K562 (cell line): ENCODE measurements around the gene KCTD8. TPM values are rescaled to one million over a fixed set of nuclear protein-coding genes. Genes with fewer than 3 reads are reported as not detected.

Experiments used
- COPS2 ChIP-seq: fragments of 450-650 bp; conservative IDR thresholded peaks from 2 replicates; pipeline ENCODE4 v1.6.1; 2016; ENCODE audit warnings: mild to moderate bottlenecking, moderate library complexity
- FOXO4 ChIP-seq: fragments of 450-650 bp; formaldehyde crosslinking; IDR thresholded peaks from 2 replicates; pipeline ENCODE4 v1.4.0; 2020; ENCODE audit warnings: mild to moderate bottlenecking, moderate library complexity
- polyA plus RNA-seq, 8 experiments: library from polyadenylated mRNA; depleted of rRNA in 4 of 8; stranded (reverse) in 5 of 8; unstranded in 3 of 8; fragments of >200 nt; fragmentation: Nextera tagmentation in 2 of 8; fragmentation: Illumina TruSeq in 1 of 8; extraction: Ambion mirVana in 2 of 8; extraction: Trizol in 1 of 8; gene quantifications; 2 replicates each; pipeline versions ENCODE4 v1.2.1 to v1.2.3, GENCODE V29; 2011 to 2014; ENCODE audit warnings: inconsistent platforms in 1 of 8, missing spikeins in 1 of 8
- total RNA-seq, 7 experiments: library from RNA; depleted of rRNA in 6 of 7; stranded (reverse); fragments of >200 nt in 6 of 7; fragmentation: Illumina TruSeq in 2 of 7; extraction: Trizol in 2 of 7; gene quantifications; 2 replicates each; pipeline versions ENCODE4 v1.2.1 to v1.2.3, GENCODE V29; 2011 to 2021; ENCODE audit warnings: low replicate concordance in 1 of 7
- TF ChIP-seq, protein P1 (sequence below): sonication (generic); formaldehyde crosslinking; IDR thresholded peaks from 2 replicates; pipeline ENCODE4 v1.4.0; 2020; ENCODE audit warnings: mild to moderate bottlenecking, missing genetic modification reagents
- TF ChIP-seq, protein P2 (sequence below): fragments of 250-450 bp; sonication (Bioruptor Pico); IDR thresholded peaks from 2 replicates; pipeline ENCODE4 v1.5.1; 2021; ENCODE audit warnings: mild to moderate bottlenecking

Gene KCTD8
- total and polyA plus RNA-seq, 9 of the 15 experiments (the other 6 are each of a cell fraction or from before 2014, with no cell fraction given): not detected

DNA sequence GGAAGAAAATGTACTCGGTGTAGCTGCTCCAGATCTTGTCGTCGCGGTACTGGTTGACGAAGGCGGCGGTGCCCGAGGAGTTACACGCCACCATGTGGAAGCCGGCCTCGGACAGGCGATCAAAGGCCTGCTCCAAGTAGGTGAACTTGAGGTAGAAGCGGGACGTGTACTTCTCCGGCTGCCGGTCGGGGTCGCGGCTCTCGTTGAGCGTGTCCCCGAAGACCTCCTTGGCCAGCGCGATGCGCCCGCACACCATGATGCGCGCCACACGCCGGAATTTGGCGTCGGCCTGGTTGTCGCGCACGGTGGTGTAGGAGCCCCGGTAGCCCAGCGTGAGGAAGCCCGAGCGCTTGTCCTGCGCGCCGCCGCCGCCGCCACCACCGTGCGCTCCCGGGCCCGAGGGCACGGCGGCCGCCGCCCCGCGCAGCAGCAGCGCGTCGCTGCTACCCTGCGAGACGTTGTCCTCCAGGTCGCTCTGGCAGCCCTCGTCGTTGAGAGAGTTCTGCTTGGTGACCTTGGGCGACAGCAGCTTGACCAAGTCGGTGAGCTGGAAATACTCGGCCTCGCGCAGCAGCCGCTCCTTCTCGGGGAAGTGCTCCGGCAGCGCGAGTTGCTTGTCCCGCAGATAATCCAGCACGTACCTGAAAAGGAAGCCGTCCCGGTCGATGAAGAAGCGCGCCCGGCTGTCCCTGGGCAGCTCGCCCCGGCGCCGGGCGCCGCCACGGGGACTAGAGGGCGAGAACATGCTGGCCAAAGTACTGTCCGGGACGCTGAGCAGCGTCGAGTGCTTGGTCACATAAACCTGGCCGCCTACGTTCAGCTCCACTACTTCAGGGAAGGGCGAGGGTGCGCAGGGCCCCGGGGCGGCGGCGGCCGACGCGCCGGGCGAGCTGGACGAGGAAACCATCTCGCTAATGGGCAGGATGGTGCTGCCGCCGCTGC is 775 bp downstream of the KCTD8 start (continued):
- TF ChIP-seq FOXO4 (CRISPR knock-in tag) (no peak), COPS2 (no peak)
- TF ChIP-seq, protein P1, sequence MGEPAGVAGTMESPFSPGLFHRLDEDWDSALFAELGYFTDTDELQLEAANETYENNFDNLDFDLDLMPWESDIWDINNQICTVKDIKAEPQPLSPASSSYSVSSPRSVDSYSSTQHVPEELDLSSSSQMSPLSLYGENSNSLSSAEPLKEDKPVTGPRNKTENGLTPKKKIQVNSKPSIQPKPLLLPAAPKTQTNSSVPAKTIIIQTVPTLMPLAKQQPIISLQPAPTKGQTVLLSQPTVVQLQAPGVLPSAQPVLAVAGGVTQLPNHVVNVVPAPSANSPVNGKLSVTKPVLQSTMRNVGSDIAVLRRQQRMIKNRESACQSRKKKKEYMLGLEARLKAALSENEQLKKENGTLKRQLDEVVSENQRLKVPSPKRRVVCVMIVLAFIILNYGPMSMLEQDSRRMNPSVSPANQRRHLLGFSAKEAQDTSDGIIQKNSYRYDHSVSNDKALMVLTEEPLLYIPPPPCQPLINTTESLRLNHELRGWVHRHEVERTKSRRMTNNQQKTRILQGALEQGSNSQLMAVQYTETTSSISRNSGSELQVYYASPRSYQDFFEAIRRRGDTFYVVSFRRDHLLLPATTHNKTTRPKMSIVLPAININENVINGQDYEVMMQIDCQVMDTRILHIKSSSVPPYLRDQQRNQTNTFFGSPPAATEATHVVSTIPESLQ (CRISPR knock-in tag): no peak
- TF ChIP-seq, protein P2, sequence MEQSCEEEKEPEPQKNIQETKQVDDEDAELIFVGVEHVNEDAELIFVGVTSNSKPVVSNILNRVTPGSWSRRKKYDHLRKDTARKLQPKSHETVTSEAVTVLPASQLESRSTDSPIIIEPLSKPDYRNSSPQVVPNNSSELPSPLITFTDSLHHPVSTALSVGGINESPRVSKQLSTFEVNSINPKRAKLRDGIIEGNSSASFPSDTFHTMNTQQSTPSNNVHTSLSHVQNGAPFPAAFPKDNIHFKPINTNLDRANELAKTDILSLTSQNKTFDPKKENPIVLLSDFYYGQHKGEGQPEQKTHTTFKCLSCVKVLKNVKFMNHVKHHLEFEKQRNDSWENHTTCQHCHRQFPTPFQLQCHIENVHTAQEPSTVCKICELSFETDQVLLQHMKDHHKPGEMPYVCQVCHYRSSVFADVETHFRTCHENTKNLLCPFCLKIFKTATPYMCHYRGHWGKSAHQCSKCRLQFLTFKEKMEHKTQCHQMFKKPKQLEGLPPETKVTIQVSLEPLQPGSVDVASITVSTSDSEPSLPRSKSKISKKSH (CRISPR knock-in tag): no peak
